ENCODE data around the gene SLC11A1. TPM values are rescaled to one million over a fixed set of nuclear protein-coding genes. Genes with fewer than 3 reads are reported as not detected.

SLC11A1 gene
- total RNA-seq, 1 experiment from 2014 or later, result 0.33 TPM

DNA sequence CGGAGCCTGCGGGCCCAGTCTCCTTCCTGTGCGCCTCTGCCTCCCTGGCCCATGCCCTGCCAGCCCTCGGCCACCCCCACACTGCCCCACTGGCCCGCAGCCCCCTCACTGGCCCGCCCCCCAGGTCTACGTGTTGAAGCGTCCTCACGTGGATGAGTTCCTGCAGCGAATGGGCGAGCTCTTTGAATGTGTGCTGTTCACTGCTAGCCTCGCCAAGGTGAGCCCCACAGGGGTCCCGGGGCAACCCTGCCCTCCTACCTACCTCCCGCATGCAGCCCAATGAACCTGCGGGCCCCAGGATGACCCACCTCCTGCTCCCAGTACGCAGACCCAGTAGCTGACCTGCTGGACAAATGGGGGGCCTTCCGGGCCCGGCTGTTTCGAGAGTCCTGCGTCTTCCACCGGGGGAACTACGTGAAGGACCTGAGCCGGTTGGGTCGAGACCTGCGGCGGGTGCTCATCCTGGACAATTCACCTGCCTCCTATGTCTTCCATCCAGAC, 20.9 kb downstream of the SLC11A1 start:
- Histone ChIP-seq H3K4me3 (ENCODE audit: low read length) (no peak overlapping the region), H3K27me3 (ENCODE audit: low read length) (no peaks in the 10 kb centered on the region), H3K9me3 (ENCODE audit: low read length) (no peaks in the 10 kb centered on the region), H3K4me1 (ENCODE audit: insufficient read depth, low read length) (peaks cover 36% of the 10 kb centered on the region), H3K27ac (ENCODE audit: low read length) (no peak overlapping the region), H4K20me1 (ENCODE audit: low read length) (no peaks in the 10 kb centered on the region), H3K36me3 (ENCODE audit: low read depth, low read length) (peaks cover 4% of the 10 kb centered on the region; the same call in 1 of the 2 replicates), H3K9ac (ENCODE audit: low read length) (no peak overlapping the region), H3K4me2 (ENCODE audit: low read length) (no peak overlapping the region), H3K79me2 (ENCODE audit: low read length) (peaks cover 38% of the 10 kb centered on the region), H3K9me2 (replicated peaks; ENCODE audit: low read length) (no peaks in the 10 kb centered on the region), H2AFZ (ENCODE audit: low read length) (no peak overlapping the region), H3F3A (ENCODE audit: low read length, unreplicated experiment) (no peaks in the 10 kb centered on the region)
- DNase-seq, result no peak
- BruUV-seq (replicated peaks), result no TSS peak
- intact Hi-C loops (cut with micrococcal nuclease), result no loop called here
- TF ChIP-seq CTCF (conservative IDR thresholded peaks at IDR 0.05; ENCODE audit: low read depth, low read length) (no peak), EZH2 (IDR thresholded peaks at IDR 0.05; ENCODE audit: low read length, unreplicated experiment) (no peak), EZH2phosphoT487 (IDR thresholded peaks at IDR 0.05; ENCODE audit: borderline replicate concordance, low read length) (no peak)
- ATAC-seq, result no peak
- ChIA-PET CTCF (no interaction called here), POLR2A (ENCODE audit: unreplicated experiment) (no interaction called here)

DNA sequence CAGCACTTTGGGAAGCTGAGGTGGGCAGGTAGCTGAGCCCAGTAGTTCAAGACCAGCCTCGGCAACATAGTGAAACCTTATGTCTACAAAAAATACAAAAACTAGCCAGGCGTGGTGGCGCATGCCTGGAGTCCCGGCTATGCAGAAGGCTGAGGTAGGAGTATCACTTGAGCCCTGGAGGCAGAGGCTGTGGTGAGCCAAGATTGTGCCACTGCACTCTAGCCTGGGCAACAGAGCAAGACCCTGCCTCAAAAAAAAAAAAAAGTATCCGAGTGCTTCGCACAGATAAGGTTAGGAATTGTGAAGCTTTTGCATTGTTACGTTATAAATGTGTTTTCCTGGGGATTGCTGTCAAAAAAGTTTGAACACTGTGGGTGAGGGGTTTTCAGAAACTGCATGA, 21.7 kb downstream of the SLC11A1 start:
- no peak overlapping the region for H3K27ac ChIP-seq (ENCODE audit: low read length)
- DNase-seq (no peak), ATAC-seq (no peak)
- H3K27me3 ChIP-seq (ENCODE audit: low read length), result no peaks in the 10 kb centered on the region
- H3F3A ChIP-seq (ENCODE audit: low read length, unreplicated experiment), result no peaks in the 10 kb centered on the region
- peaks cover 4% of the 10 kb centered on the region; the same call in 1 of the 2 replicates for H3K36me3 ChIP-seq (ENCODE audit: low read depth, low read length)
- BruUV-seq (replicated peaks), result no TSS peak
- H3K4me3 ChIP-seq (ENCODE audit: low read length), result no peak overlapping the region
- H3K79me2 ChIP-seq (ENCODE audit: low read length), result peaks cover 32% of the 10 kb centered on the region
- no peak overlapping the region for H2AFZ ChIP-seq (ENCODE audit: low read length)
- ChIA-PET POLR2A (ENCODE audit: unreplicated experiment) (no interaction called here), CTCF (no interaction called here)
- TF ChIP-seq EZH2phosphoT487 (IDR thresholded peaks at IDR 0.05; ENCODE audit: borderline replicate concordance, low read length), result no peak
- TF ChIP-seq EZH2 (IDR thresholded peaks at IDR 0.05; ENCODE audit: low read length, unreplicated experiment), result no peak
- TF ChIP-seq CTCF (conservative IDR thresholded peaks at IDR 0.05; ENCODE audit: low read depth, low read length), result no peak
- no peak overlapping the region for H3K4me2 ChIP-seq (ENCODE audit: low read length)
- no peaks in the 10 kb centered on the region for H4K20me1 ChIP-seq (ENCODE audit: low read length)
- H3K9ac ChIP-seq (ENCODE audit: low read length), result no peak overlapping the region
- intact Hi-C loops (cut with micrococcal nuclease), result no loop called here
- H3K4me1 ChIP-seq (ENCODE audit: insufficient read depth, low read length), result peaks cover 30% of the 10 kb centered on the region
- no peaks in the 10 kb centered on the region for H3K9me2 ChIP-seq (replicated peaks; ENCODE audit: low read length)
- H3K9me3 ChIP-seq (ENCODE audit: low read length), result no peaks in the 10 kb centered on the region

- Histone ChIP-seq H3K36me3 (ENCODE audit: low read depth, low read length) (peaks cover 4% of the 10 kb centered on the region; the same call in 1 of the 2 replicates), H4K20me1 (ENCODE audit: low read length) (no peaks in the 10 kb centered on the region), H3K27me3 (ENCODE audit: low read length) (no peaks in the 10 kb centered on the region), H3K4me2 (ENCODE audit: low read length) (no peak overlapping the region), H2AFZ (ENCODE audit: low read length) (no peak overlapping the region), H3K9ac (ENCODE audit: low read length) (no peak overlapping the region), H3K4me1 (ENCODE audit: insufficient read depth, low read length) (peaks cover 24% of the 10 kb centered on the region), H3K79me2 (ENCODE audit: low read length) (peaks cover 25% of the 10 kb centered on the region), H3K9me3 (ENCODE audit: low read length) (no peaks in the 10 kb centered on the region), H3K9me2 (replicated peaks; ENCODE audit: low read length) (no peaks in the 10 kb centered on the region), H3K27ac (ENCODE audit: low read length) (no peak overlapping the region), H3K4me3 (ENCODE audit: low read length) (no peak overlapping the region), H3F3A (ENCODE audit: low read length, unreplicated experiment) (no peaks in the 10 kb centered on the region)
- ChIA-PET CTCF (interaction anchor here (0.7 kb wide), 1 partner anchor 8 kb away, joined by 3 read pairs; no protein-coding TSS in a partner anchor), POLR2A (ENCODE audit: unreplicated experiment) (no interaction called here)
- intact Hi-C loops (cut with micrococcal nuclease), result no loop called here
- TF ChIP-seq EZH2 (IDR thresholded peaks at IDR 0.05; ENCODE audit: low read length, unreplicated experiment) (no peak), CTCF (conservative IDR thresholded peaks at IDR 0.05; ENCODE audit: low read depth, low read length) (no peak), EZH2phosphoT487 (IDR thresholded peaks at IDR 0.05; ENCODE audit: borderline replicate concordance, low read length) (no peak)
- BruUV-seq (replicated peaks), result TSS peak; percentile 4
- DNase-seq (no peak), ATAC-seq (no peak)
Measured at GRCh38 chr2:218404351-218405085, 22.4 kb downstream of the SLC11A1 start.

Measured in PC-3 (cell line).